GM12865 (cell line): ENCODE data around the gene PRKN.

Source experiments
- DNase-seq: peaks from one replicate; pipeline ENCODE4 v3.0.0; 2010; ENCODE audit warnings: low read depth
- H3K4me3 ChIP-seq: 2 replicates; pipeline ENCODE4 v1.5.1; 2011; ENCODE audit warnings: mild to moderate bottlenecking, low read depth, low read length, control low read depth
- CTCF ChIP-seq: IDR thresholded peaks from 2 replicates; pipeline ENCODE4 v1.5.1; 2011; ENCODE audit warnings: low read length, control low read depth, low read depth, inconsistent platforms; ENCODE audit not compliant: insufficient read depth; ENCODE audit errors: missing control alignments

Gene PRKN

GRCh38 chr6:162416831-162417537, 310.6 kb downstream of the PRKN start:
- no peak for TF ChIP-seq CTCF
- no peak for DNase-seq
- H3K4me3 ChIP-seq: no peak overlapping the region

GRCh38 chr6:162416307-162416706, 311.3 kb downstream of the PRKN start:
- H3K4me3 ChIP-seq: no peak overlapping the region
- DNase-seq: no peak
- no peak for TF ChIP-seq CTCF

GRCh38 chr6:162409741-162410691, 317.6 kb downstream of the PRKN start:
- DNase-seq: no peak
- no peak for TF ChIP-seq CTCF
- H3K4me3 ChIP-seq: no peak overlapping the region

GRCh38 chr6:162408826-162409535, 318.6 kb downstream of the PRKN start:
- no peak for TF ChIP-seq CTCF
- no peak for DNase-seq

GRCh38 chr6:162404951-162405350, 322.6 kb downstream of the PRKN start:
- no peak for TF ChIP-seq CTCF
- DNase-seq: no peak
- H3K4me3 ChIP-seq: no peak overlapping the region

More at GRCh38 chr6:162408826-162409535, 318.6 kb downstream of the PRKN start:
- no peak overlapping the region for H3K4me3 ChIP-seq

- no peak overlapping the region for H3K4me3 ChIP-seq
- no peak for TF ChIP-seq CTCF
- no peak for DNase-seq
Measured at GRCh38 chr6:162403031-162403430, 324.5 kb downstream of the PRKN start.
